Osteocyte (in vitro differentiated cells): ENCODE data around the gene POM121L12. TPM values are rescaled to one million over a fixed set of nuclear protein-coding genes. Genes with fewer than 3 reads are reported as not detected.

ENCODE experiments used
- DNase-seq: peaks from one replicate; pipeline ENCODE4 v3.0.0; 2021; ENCODE audit warnings: mixed read lengths; ENCODE audit not compliant: unreplicated experiment; ENCODE audit errors: extremely low spot score
- H3K27ac Mint-ChIP-seq: one replicate; pipeline ENCODE4 v1.8.0; 2021; ENCODE audit warnings: mild to moderate bottlenecking, mixed read lengths; ENCODE audit not compliant: unreplicated experiment
- H3K27me3 Mint-ChIP-seq: one replicate; pipeline ENCODE4 v1.8.0; 2021; ENCODE audit warnings: mixed read lengths; ENCODE audit not compliant: unreplicated experiment
- H3K36me3 Mint-ChIP-seq: one replicate; pipeline ENCODE4 v1.8.0; 2021; ENCODE audit warnings: mixed read lengths; ENCODE audit not compliant: unreplicated experiment
- H3K4me1 Mint-ChIP-seq: one replicate; pipeline ENCODE4 v1.8.0; 2021; ENCODE audit warnings: mixed read lengths; ENCODE audit not compliant: unreplicated experiment
- H3K4me3 Mint-ChIP-seq: one replicate; pipeline ENCODE4 v1.8.0; 2021; ENCODE audit warnings: mild to moderate bottlenecking, moderate library complexity, mixed read lengths; ENCODE audit not compliant: unreplicated experiment
- H3K9me3 Mint-ChIP-seq: one replicate; pipeline ENCODE4 v1.8.0; 2021; ENCODE audit warnings: mixed read lengths; ENCODE audit not compliant: unreplicated experiment
- total RNA-seq: library from RNA; stranded (reverse); gene quantifications from 2 replicates; pipeline ENCODE4 v1.2.1, GENCODE V29; 2021
- TF ChIP-seq, protein P1 (sequence below): fragments of 200-600 bp; sonication (generic); IDR thresholded peaks from 2 replicates; pipeline ENCODE4 v1.5.0; 2021; ENCODE audit warnings: antibody characterized with exemption, mild to moderate bottlenecking, moderate library complexity

The POM121L12 gene
- total RNA-seq, 1 donor from 2014 or later, result not detected

- Mint-ChIP-seq H3K9me3 (peaks cover 22% of the 10 kb centered on the region), H3K36me3 (peaks cover 2% of the 10 kb centered on the region), H3K4me3 (no peak overlapping the region), H3K4me1 (no peaks in the 10 kb centered on the region), H3K27ac (no peak overlapping the region), H3K27me3 (no peaks in the 10 kb centered on the region)
- TF ChIP-seq, protein P1, sequence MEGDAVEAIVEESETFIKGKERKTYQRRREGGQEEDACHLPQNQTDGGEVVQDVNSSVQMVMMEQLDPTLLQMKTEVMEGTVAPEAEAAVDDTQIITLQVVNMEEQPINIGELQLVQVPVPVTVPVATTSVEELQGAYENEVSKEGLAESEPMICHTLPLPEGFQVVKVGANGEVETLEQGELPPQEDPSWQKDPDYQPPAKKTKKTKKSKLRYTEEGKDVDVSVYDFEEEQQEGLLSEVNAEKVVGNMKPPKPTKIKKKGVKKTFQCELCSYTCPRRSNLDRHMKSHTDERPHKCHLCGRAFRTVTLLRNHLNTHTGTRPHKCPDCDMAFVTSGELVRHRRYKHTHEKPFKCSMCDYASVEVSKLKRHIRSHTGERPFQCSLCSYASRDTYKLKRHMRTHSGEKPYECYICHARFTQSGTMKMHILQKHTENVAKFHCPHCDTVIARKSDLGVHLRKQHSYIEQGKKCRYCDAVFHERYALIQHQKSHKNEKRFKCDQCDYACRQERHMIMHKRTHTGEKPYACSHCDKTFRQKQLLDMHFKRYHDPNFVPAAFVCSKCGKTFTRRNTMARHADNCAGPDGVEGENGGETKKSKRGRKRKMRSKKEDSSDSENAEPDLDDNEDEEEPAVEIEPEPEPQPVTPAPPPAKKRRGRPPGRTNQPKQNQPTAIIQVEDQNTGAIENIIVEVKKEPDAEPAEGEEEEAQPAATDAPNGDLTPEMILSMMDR, result no peak
- no peak for DNase-seq
These were observed 13.2 kb downstream of the POM121L12 start for GRCh38 chr7:53048638-53049037.

GRCh38 chr7:53050433-53050832 is 15.0 kb downstream of the POM121L12 start:
- H3K4me1 Mint-ChIP-seq, result no peaks in the 10 kb centered on the region
- TF ChIP-seq, protein P1, result no peak
- peaks cover 20% of the 10 kb centered on the region for H3K9me3 Mint-ChIP-seq

GRCh38 chr7:53059591-53059990 is 24.2 kb downstream of the POM121L12 start:
- H3K4me1 Mint-ChIP-seq, result no peaks in the 10 kb centered on the region
- H3K4me3 Mint-ChIP-seq, result no peak overlapping the region
- no peak for DNase-seq
- no peaks in the 10 kb centered on the region for H3K27me3 Mint-ChIP-seq
- H3K9me3 Mint-ChIP-seq, result peaks cover 30% of the 10 kb centered on the region
- no peak overlapping the region for H3K27ac Mint-ChIP-seq
- H3K36me3 Mint-ChIP-seq, result no peaks in the 10 kb centered on the region
- TF ChIP-seq, protein P1, result no peak

More at GRCh38 chr7:53050433-53050832, 15.0 kb downstream of the POM121L12 start:
- peaks cover 2% of the 10 kb centered on the region for H3K36me3 Mint-ChIP-seq
- no peak for DNase-seq
- H3K27me3 Mint-ChIP-seq, result no peaks in the 10 kb centered on the region
- H3K27ac Mint-ChIP-seq, result no peak overlapping the region
- H3K4me3 Mint-ChIP-seq, result no peak overlapping the region

- Mint-ChIP-seq H3K27me3 (no peaks in the 10 kb centered on the region), H3K27ac (no peak overlapping the region), H3K9me3 (peaks cover 30% of the 10 kb centered on the region), H3K4me3 (no peak overlapping the region), H3K4me1 (no peaks in the 10 kb centered on the region), H3K36me3 (no peaks in the 10 kb centered on the region)
- TF ChIP-seq, protein P1, result no peak
- DNase-seq, result no peak
These were observed 24.6 kb downstream of the POM121L12 start for GRCh38 chr7:53060066-53060465.

- TF ChIP-seq, protein P1, result no peak
- Mint-ChIP-seq H3K9me3 (peaks cover 42% of the 10 kb centered on the region), H3K4me3 (no peak overlapping the region), H3K36me3 (no peaks in the 10 kb centered on the region), H3K4me1 (no peaks in the 10 kb centered on the region), H3K27me3 (no peaks in the 10 kb centered on the region), H3K27ac (no peak overlapping the region)
- DNase-seq, result no peak
These were observed 27.4 kb downstream of the POM121L12 start for GRCh38 chr7:53062796-53063195.
